Endothelial cell (in vitro differentiated cells): Measurements from ENCODE around the gene SPRR1B. TPM values are rescaled to one million over a fixed set of nuclear protein-coding genes. Genes with fewer than 3 reads are reported as not detected.
A peak's percentile ranks its signal among the peaks of the same experiment; 100 is the strongest.
"Not testable (repeated sequence)": the region's sequence is repeated elsewhere in the genome, so short reads cannot be mapped to it uniquely, and the experiment has no call there.

Source experiments
- DNase-seq: peaks from one replicate; pipeline ENCODE4 v3.0.0; 2021; ENCODE audit warnings: low spot score
- H3K27ac Mint-ChIP-seq: one replicate; pipeline ENCODE4 v1.8.0; 2021; ENCODE audit warnings: mixed read lengths, inconsistent platforms; ENCODE audit not compliant: unreplicated experiment
- H3K27me3 Mint-ChIP-seq: one replicate; pipeline ENCODE4 v1.8.0; 2021; ENCODE audit warnings: mild to moderate bottlenecking, moderate library complexity, mixed read lengths, inconsistent platforms; ENCODE audit not compliant: unreplicated experiment
- H3K36me3 Mint-ChIP-seq: one replicate; pipeline ENCODE4 v1.8.0; 2021; ENCODE audit warnings: mild to moderate bottlenecking, low read depth, mixed read lengths, inconsistent platforms; ENCODE audit not compliant: unreplicated experiment
- H3K4me1 Mint-ChIP-seq: one replicate; pipeline ENCODE4 v1.8.0; 2021; ENCODE audit warnings: mild to moderate bottlenecking, mixed read lengths, inconsistent platforms; ENCODE audit not compliant: unreplicated experiment
- H3K4me3 Mint-ChIP-seq: one replicate; pipeline ENCODE4 v1.8.0; 2021; ENCODE audit warnings: mild to moderate bottlenecking, mixed read lengths, inconsistent platforms; ENCODE audit not compliant: unreplicated experiment
- H3K9me3 Mint-ChIP-seq: one replicate; pipeline ENCODE4 v1.8.0; 2021; ENCODE audit warnings: mixed read lengths, inconsistent platforms; ENCODE audit not compliant: unreplicated experiment
- CTCF ChIP-seq: fragments of 200-600 bp; sonication (generic); IDR thresholded peaks from one replicate; pipeline ENCODE4 v1.5.0; 2021; ENCODE audit warnings: antibody characterized with exemption; ENCODE audit not compliant: unreplicated experiment
- total RNA-seq: library from RNA; stranded (reverse); fragmentation: NEBNext Ultra II Directional; extraction: Animal tissue kit (Norgen Biotek cat#: 25700); gene quantifications from one replicate; pipeline ENCODE4 v1.2.1, GENCODE V29; 2021; ENCODE audit not compliant: unreplicated experiment

The SPRR1B gene
- total RNA-seq, 1 donor from 2014 or later, result not detected

GRCh38 chr1:153032677-153033308 is 1.8 kb downstream of the SPRR1B start:
- H3K4me1 Mint-ChIP-seq, result no peaks in the 10 kb centered on the region
- H3K9me3 Mint-ChIP-seq, result no peaks in the 10 kb centered on the region
- TF ChIP-seq CTCF, result no peak
- no peak overlapping the region for H3K4me3 Mint-ChIP-seq
- DNase-seq, result peak; percentile 18
- no peaks in the 10 kb centered on the region for H3K27me3 Mint-ChIP-seq
- no peak overlapping the region for H3K27ac Mint-ChIP-seq
- no peaks in the 10 kb centered on the region for H3K36me3 Mint-ChIP-seq

- Mint-ChIP-seq H3K27me3 (no peaks in the 10 kb centered on the region), H3K9me3 (no peaks in the 10 kb centered on the region), H3K4me1 (no peaks in the 10 kb centered on the region), H3K27ac (no peak overlapping the region), H3K36me3 (no peaks in the 10 kb centered on the region), H3K4me3 (no peak overlapping the region)
- DNase-seq, result no peak
- TF ChIP-seq CTCF, result no peak
These were observed 4.2 kb downstream of the SPRR1B start for GRCh38 chr1:153035211-153035610.

GRCh38 chr1:153040950-153041631 is 10.1 kb downstream of the SPRR1B start, which contains the start of gene SPRR2D:
TSS of gene SPRR2D (minus strand) at chr1:153041120. CDS start at chr1:153040346, 774 bp downstream.
- H3K27ac Mint-ChIP-seq, result no peak within 1 kb of the TSS
- H3K27me3 Mint-ChIP-seq, result peaks cover 1% of the 10 kb centered on the region
- no peaks in the 10 kb centered on the region for H3K9me3 Mint-ChIP-seq
- no peaks in the 10 kb centered on the region for H3K36me3 Mint-ChIP-seq
- no peak within 1 kb of the TSS for H3K4me3 Mint-ChIP-seq
- TF ChIP-seq CTCF, result no peak
- no peak for DNase-seq
- H3K4me1 Mint-ChIP-seq, result no peaks in the 10 kb centered on the region

GRCh38 chr1:153049211-153049610 is 18.2 kb downstream of the SPRR1B start:
- no peak overlapping the region for H3K27ac Mint-ChIP-seq
- no peaks in the 10 kb centered on the region for H3K36me3 Mint-ChIP-seq
- no peak for DNase-seq
- H3K4me3 Mint-ChIP-seq, result no peak overlapping the region
- no peaks in the 10 kb centered on the region for H3K4me1 Mint-ChIP-seq
- no peaks in the 10 kb centered on the region for H3K9me3 Mint-ChIP-seq
- TF ChIP-seq CTCF, result no peak
- H3K27me3 Mint-ChIP-seq, result peaks cover 2% of the 10 kb centered on the region

- not testable (repeated sequence) for H3K4me1 Mint-ChIP-seq, DNase-seq, H3K27ac Mint-ChIP-seq, H3K27me3 Mint-ChIP-seq, H3K36me3 Mint-ChIP-seq, H3K9me3 Mint-ChIP-seq, H3K4me3 Mint-ChIP-seq
These were observed 25.1 kb downstream of the SPRR1B start for GRCh38 chr1:153056111-153056510.
